Esophagus (tissue), 2 donors: ENCODE measurements around the gene CFAP57. TPM values are rescaled to one million over a fixed set of nuclear protein-coding genes. Genes with fewer than 3 reads are reported as not detected.
"Not testable (repeated sequence)": the region's sequence is repeated elsewhere in the genome, so short reads cannot be mapped to it uniquely, and the experiment has no call there.

Source experiments
- H3K27ac ChIP-seq, 2 donors: one replicate each; pipeline ENCODE4 v1.5.1; 2013; ENCODE audit warnings: low read depth in 2 of 2, mild to moderate bottlenecking in 2 of 2, inconsistent platforms in 1 of 2, low read length in 1 of 2, moderate library complexity in 1 of 2
- H3K27me3 ChIP-seq, 2 donors: one replicate each; pipeline ENCODE4 v1.6.1; 2013; ENCODE audit warnings: low read length in 2 of 2, control low read depth in 1 of 2, mild to moderate bottlenecking in 1 of 2; ENCODE audit not compliant: insufficient read depth in 2 of 2, control insufficient read depth in 1 of 2
- H3K36me3 ChIP-seq, 2 donors: one replicate each; pipeline ENCODE4 v1.6.1; 2013; ENCODE audit warnings: low read length in 1 of 2; ENCODE audit not compliant: control insufficient read depth in 2 of 2, insufficient read depth in 2 of 2
- H3K4me1 ChIP-seq, 2 donors: one replicate each; pipeline ENCODE4 v1.6.1; 2013; ENCODE audit warnings: low read length in 1 of 2; ENCODE audit not compliant: control insufficient read depth in 2 of 2, insufficient read depth in 2 of 2
- H3K4me3 ChIP-seq, 2 donors: one replicate each; pipeline ENCODE4 v1.5.1; 2013; ENCODE audit warnings: low read length in 2 of 2, mild to moderate bottlenecking in 2 of 2, low read depth in 1 of 2, moderate library complexity in 1 of 2
- H3K9me3 ChIP-seq, 2 donors: one replicate each; pipeline ENCODE4 v1.6.1; 2013; ENCODE audit warnings: mild to moderate bottlenecking in 2 of 2, low read depth in 1 of 2, low read length in 1 of 2, moderate library complexity in 1 of 2; ENCODE audit not compliant: control insufficient read depth in 2 of 2, insufficient read depth in 1 of 2
- WGBS, 2 donors: extraction: QIAGEN DNeasy Blood & Tissue Kit; methylation state at CpG; one replicate each; pipeline ENCODE4 v1.1.7; 2013; 5-methylcytosine and 5-hydroxymethylcytosine counted together
- polyA plus RNA-seq, 2 donors: library from polyadenylated mRNA; stranded (reverse); fragments of 200-250 nt; gene quantifications; one replicate each; pipeline ENCODE4 v1.2.3, GENCODE V29; 2013
- donor health status: healthy with polysubstance abuse.
- donor health status: Bipolar disorder and iron deficiency.

Gene CFAP57
- under 1 TPM; 0.02 to 0.06 TPM for polyA plus RNA-seq

GRCh38 chr1:43171876-43172526 is at the start of gene CFAP57, which contains the start of gene EBNA1BP2:
TSS of gene CFAP57 (plus strand) at chr1:43172330. CDS start at chr1:43172754, 424 bp downstream.
TSS of gene EBNA1BP2 (minus strand) at chr1:43172290. CDS start at chr1:43172118, 172 bp downstream.
- Histone ChIP-seq H3K9me3 (no peaks in the 10 kb centered on the region), H3K36me3 (peaks cover 4 to 7% of the 10 kb centered on the region in 2 donors), H3K4me1 (peaks cover 0 to 7% of the 10 kb centered on the region in 2 donors), H3K4me3 (peak within 1 kb of the TSS; percentile 83 to 95), H3K27me3 (no peaks in the 10 kb centered on the region), H3K27ac (peak within 1 kb of the TSS in 1 of 2 donors; percentile 73)
- WGBS, 2 donors: 0% methylated on average over 45 of the region's 45 CpGs

DNA sequence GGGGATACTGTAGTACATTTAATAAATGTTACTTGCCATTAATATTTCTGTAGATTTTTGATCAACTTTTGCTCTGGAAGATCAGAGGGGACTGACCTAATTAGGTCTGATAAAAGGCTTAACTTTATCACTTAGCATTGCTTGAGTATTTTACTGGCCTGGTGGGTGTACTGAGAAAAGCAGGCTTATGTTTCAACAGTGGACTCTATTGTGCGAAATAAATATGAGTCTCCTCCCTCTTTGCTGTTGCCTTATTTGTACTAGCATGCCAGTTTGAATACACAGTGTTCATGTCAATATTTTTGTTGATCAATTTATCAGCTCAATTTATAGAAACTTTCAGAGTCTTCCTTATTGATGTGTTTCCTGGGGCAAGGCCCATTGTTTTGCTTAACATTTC is 49.1 kb upstream of the CFAP57 start:
- Histone ChIP-seq H3K36me3 (no peaks in the 10 kb centered on the region), H3K4me1 (no peaks in the 10 kb centered on the region), H3K4me3 (no peak overlapping the region), H3K27ac (no peak overlapping the region), H3K9me3 (no peaks in the 10 kb centered on the region), H3K27me3 (no peaks in the 10 kb centered on the region)
- 66 to 67% methylated on average over 1 of the region's 1 CpG for WGBS, 2 donors

DNA sequence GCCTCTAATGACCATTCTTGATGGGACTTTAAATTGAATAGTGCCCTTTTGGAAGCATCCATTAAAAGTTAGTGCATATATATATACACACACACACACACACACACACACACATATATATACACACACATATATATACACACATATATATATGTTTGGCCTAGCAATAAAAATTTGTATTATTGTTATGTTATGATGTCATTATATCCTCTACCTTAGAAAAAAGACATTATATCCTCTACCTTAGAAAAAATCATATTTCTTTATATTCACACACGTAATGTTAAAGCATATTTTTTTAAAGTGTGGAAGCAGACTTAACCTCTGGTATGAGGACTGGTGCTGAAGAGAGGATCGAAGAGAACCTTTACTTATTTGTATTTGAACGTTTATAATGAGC is 43.3 kb upstream of the CFAP57 start:
- H3K4me3 ChIP-seq: no peak overlapping the region
- H3K27ac ChIP-seq: no peak overlapping the region
- no peaks in the 10 kb centered on the region for H3K4me1 ChIP-seq
- no peaks in the 10 kb centered on the region for H3K36me3 ChIP-seq
- WGBS, 2 donors: 88 to 90% methylated on average over 3 of the region's 3 CpGs
- no peaks in the 10 kb centered on the region for H3K27me3 ChIP-seq
- H3K9me3 ChIP-seq: no peaks in the 10 kb centered on the region

DNA sequence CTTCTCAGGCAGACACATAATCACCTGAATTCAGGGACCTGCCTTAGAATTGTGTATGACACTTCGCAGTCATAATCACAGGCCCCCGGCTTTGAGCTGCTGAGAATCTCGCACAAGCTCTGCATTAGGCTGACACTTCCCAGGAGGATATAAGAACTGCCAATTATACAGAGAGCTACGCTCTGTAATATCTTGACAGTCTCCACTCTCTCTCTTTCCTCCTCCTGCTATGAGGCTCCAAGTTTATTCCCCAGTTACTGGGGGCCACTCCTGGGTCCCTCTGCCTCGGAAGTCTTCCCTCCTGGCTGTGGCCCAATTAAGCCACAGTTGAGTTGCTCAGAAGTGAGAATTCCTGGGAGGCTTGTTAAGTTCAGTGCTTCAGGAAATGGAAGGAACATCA is 42.7 kb upstream of the CFAP57 start:
- H3K4me1 ChIP-seq: no peaks in the 10 kb centered on the region
- H3K27me3 ChIP-seq: no peaks in the 10 kb centered on the region
- 73 to 79% methylated on average over 5 of the region's 5 CpGs for WGBS, 2 donors
- no peaks in the 10 kb centered on the region for H3K36me3 ChIP-seq
- no peak overlapping the region for H3K27ac ChIP-seq
- H3K4me3 ChIP-seq: no peak overlapping the region
- no peaks in the 10 kb centered on the region for H3K9me3 ChIP-seq

DNA sequence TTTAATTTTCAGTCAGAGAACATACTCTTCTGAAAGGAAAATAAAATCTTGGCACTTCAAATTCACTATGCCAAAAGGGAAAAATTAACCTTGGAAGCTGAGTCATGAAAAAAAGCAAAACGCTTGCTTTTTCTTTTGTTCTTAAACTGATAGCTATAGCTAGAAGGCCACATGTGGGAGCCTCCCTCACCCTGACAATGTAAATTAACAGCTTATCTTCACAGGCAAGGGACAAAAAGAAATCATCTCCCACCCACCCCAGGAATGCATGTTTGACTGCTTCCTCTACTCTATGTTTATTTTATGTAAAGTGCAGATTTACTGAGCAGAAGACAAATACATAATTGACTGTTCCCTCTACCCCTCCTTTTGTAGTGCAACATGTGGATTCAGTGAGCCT is 38.1 kb upstream of the CFAP57 start:
- no peaks in the 10 kb centered on the region for H3K27me3 ChIP-seq
- peaks cover 2 to 7% of the 10 kb centered on the region in 2 donors for H3K4me1 ChIP-seq
- WGBS, 2 donors: 23 to 29% methylated on average over 1 of the region's 1 CpG
- H3K27ac ChIP-seq: no peak overlapping the region
- no peaks in the 10 kb centered on the region for H3K36me3 ChIP-seq
- no peak overlapping the region for H3K4me3 ChIP-seq
- H3K9me3 ChIP-seq: no peaks in the 10 kb centered on the region

DNA sequence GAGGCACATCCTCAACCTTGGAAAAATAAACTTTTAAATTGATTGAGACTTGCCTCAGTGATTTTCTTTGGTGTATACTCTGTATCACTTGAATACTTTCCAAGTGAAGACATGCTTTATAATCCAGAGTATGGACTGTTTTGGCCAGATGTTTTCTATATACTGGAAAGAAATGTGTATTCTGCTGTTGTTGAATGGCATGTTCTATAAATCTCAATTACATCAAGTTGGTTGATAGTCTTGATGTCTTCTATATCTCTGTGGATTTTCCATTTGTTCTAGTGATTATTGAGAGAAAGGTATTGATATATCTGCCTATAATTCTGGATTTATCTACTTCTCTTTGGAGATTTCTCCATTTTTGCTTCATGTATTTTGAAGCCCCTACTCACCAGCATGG is 37.5 kb upstream of the CFAP57 start:
- no peak overlapping the region for H3K4me3 ChIP-seq
- H3K36me3 ChIP-seq: no peaks in the 10 kb centered on the region
- H3K27me3 ChIP-seq: no peaks in the 10 kb centered on the region
- H3K27ac ChIP-seq: no peak overlapping the region
- H3K9me3 ChIP-seq: no peaks in the 10 kb centered on the region
- peaks cover 2 to 7% of the 10 kb centered on the region in 2 donors for H3K4me1 ChIP-seq

DNA sequence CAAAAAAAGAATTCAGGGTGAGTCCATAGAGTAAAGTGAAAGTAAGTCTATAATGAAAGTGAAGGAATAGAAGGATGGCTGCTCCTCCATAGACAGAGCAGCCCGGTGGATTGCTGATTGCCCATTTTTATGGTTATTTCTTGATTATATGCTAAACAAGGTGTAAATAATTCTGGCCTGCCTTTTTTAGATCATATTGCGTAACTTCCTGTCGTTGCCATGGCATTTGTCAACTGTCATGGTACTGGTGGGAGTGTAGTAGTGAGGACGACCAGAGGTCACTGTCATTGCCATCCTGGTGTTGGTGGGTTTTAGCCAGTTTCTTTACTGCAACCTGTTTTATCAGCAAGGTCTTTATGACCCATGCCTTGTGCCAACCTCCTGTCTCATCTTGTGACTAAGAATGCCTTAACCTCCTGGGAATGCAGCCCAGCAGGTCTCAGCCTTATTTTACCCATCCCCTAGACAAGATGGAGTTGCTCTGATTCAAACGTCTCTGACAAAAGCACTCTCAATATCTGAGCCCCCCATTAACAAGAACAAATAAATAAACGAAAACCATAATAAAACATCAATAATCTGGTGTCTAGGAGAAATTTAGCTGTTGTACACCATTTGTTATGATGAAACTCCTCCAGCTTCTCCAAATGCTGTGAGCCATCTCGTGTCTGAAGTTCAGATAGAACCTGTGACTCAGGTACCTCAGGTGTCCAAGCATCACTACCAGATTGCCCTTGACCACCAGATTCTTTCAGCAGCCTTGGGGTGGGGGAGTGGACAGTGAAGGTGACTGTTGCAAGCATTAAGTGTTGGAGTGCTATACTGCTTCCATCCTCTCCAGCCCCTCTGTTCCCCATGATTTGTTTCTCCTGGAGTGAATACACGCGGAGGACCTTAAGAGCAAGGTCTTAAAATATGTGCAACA is 36.0 kb upstream of the CFAP57 start:
- H3K9me3 ChIP-seq: no peaks in the 10 kb centered on the region
- peaks cover 2 to 7% of the 10 kb centered on the region in 2 donors for H3K4me1 ChIP-seq
- WGBS, 2 donors: 69 to 73% methylated on average over 9 of the region's 9 CpGs
- no peaks in the 10 kb centered on the region for H3K36me3 ChIP-seq
- peak overlapping the region; percentile 47 to 49 for H3K27ac ChIP-seq
- H3K4me3 ChIP-seq: no peak overlapping the region
- H3K27me3 ChIP-seq: no peaks in the 10 kb centered on the region

- no peaks in the 10 kb centered on the region for H3K27me3 ChIP-seq
- H3K4me3 ChIP-seq: no peak overlapping the region
- WGBS, 2 donors: 86 to 89% methylated on average over 7 of the region's 7 CpGs
- H3K4me1 ChIP-seq: peaks cover 2 to 7% of the 10 kb centered on the region in 2 donors
- H3K9me3 ChIP-seq: no peaks in the 10 kb centered on the region
- H3K36me3 ChIP-seq: no peaks in the 10 kb centered on the region
- H3K27ac ChIP-seq: no peak overlapping the region
These were observed 34.6 kb upstream of the CFAP57 start for GRCh38 chr1:43137445-43138052.

DNA sequence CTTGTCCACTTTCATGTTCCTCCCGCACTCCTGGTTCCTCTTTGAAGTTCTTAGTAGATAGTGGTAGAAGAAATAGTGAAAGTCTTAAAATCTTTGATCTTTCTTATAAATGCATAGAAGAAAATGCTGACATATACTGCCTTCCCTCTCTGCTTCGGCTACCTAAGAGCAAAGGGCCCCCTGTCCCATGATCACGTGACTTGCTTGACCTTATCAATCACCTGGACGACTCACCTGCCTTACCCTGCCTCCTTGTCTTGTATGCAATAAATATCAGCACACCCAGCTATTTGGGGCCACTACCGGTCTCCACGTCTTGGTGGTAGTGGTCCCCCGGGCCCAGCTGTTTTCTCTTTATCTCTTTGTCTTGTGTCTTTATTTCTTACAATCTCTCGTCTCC is 32.8 kb upstream of the CFAP57 start:
- WGBS, 2 donors: 88 to 90% methylated on average over 8 of the region's 8 CpGs
- H3K27ac ChIP-seq, H3K36me3 ChIP-seq, H3K4me1 ChIP-seq, H3K9me3 ChIP-seq, H3K4me3 ChIP-seq, H3K27me3 ChIP-seq: not testable (repeated sequence)
